ENCODE measurements around the gene HAGHL.

DNA sequence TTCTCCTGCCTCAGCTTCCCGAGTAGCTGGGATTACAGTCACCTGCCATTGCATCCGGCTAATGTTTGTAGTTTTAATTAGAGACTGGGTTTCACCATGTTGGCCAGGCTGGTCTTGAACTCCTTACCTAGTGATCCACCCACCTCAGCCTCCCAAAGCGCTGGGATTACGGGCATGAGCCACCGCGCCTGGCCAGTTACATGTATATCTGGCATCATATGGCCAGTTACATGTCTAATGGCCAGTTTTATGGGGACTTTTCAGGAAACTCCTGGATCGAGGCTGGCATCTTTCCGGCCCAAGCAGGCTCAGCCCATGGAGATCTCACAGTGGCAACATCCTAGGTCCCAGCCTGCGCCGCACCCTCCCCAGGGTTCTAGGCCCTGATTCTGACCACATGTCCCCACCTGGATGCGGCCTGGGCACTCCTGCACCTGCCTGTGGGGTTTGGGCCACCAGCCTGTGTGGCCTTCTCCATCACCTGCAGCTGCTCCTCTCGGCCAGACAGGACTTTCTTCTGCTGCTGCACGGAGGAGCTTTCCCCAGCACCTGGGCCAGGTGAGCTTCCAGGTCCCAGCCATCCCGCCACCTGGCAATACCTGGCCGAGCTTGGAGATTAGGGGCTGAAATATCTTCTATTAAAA is 15.2 kb downstream of the HAGHL start:
- TF ChIP-seq POLR2A (IDR thresholded peaks at IDR 0.05) = no peak
- TF ChIP-seq, protein P1, sequence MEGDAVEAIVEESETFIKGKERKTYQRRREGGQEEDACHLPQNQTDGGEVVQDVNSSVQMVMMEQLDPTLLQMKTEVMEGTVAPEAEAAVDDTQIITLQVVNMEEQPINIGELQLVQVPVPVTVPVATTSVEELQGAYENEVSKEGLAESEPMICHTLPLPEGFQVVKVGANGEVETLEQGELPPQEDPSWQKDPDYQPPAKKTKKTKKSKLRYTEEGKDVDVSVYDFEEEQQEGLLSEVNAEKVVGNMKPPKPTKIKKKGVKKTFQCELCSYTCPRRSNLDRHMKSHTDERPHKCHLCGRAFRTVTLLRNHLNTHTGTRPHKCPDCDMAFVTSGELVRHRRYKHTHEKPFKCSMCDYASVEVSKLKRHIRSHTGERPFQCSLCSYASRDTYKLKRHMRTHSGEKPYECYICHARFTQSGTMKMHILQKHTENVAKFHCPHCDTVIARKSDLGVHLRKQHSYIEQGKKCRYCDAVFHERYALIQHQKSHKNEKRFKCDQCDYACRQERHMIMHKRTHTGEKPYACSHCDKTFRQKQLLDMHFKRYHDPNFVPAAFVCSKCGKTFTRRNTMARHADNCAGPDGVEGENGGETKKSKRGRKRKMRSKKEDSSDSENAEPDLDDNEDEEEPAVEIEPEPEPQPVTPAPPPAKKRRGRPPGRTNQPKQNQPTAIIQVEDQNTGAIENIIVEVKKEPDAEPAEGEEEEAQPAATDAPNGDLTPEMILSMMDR (IDR thresholded peaks at IDR 0.05) = no peak

All from uterus (tissue), 2 donors.